Trophoblast cell (in vitro differentiated cells and primary cell): Measurements from ENCODE around the gene CA14.

Experiments used
- DNase-seq, 2 donors: peaks; one replicate each; pipeline ENCODE4 v3.0.0-alpha.2; 2016
- H2AFZ ChIP-seq: 2 replicates; pipeline ENCODE4 v1.6.1; 2013; ENCODE audit warnings: low read length, moderate library complexity, mild to moderate bottlenecking; ENCODE audit not compliant: insufficient read depth, poor library complexity
- H2AK5ac ChIP-seq: 2 replicates; pipeline ENCODE4 v1.6.1; 2013; ENCODE audit warnings: mild to moderate bottlenecking, low read length
- H2BK120ac ChIP-seq: 2 replicates; pipeline ENCODE4 v1.6.1; 2013; ENCODE audit warnings: low read length, mild to moderate bottlenecking, moderate library complexity; ENCODE audit not compliant: insufficient read depth, poor library complexity
- H2BK12ac ChIP-seq: 2 replicates; pipeline ENCODE4 v1.6.1; 2013; ENCODE audit warnings: mild to moderate bottlenecking, low read length, moderate library complexity
- H2BK5ac ChIP-seq: 2 replicates; pipeline ENCODE4 v1.6.1; 2013; ENCODE audit warnings: low read length, low read depth, moderate library complexity, mild to moderate bottlenecking; ENCODE audit not compliant: poor library complexity
- H3K14ac ChIP-seq: 2 replicates; pipeline ENCODE4 v1.6.1; 2013; ENCODE audit warnings: mild to moderate bottlenecking, low read length
- H3K18ac ChIP-seq: 2 replicates; pipeline ENCODE4 v1.6.1; 2013; ENCODE audit warnings: mild to moderate bottlenecking, low read length
- H3K23ac ChIP-seq: 2 replicates; pipeline ENCODE4 v1.6.1; 2013; ENCODE audit warnings: low read length
- H3K27ac ChIP-seq: 2 replicates; pipeline ENCODE4 v1.5.1; 2013; ENCODE audit warnings: low read depth, mild to moderate bottlenecking, inconsistent platforms, low read length, moderate library complexity
- H3K27me3 ChIP-seq: 2 replicates; pipeline ENCODE4 v1.6.1; 2013; ENCODE audit warnings: inconsistent platforms, mild to moderate bottlenecking, low read length, moderate library complexity; ENCODE audit not compliant: insufficient read depth
- H3K36me3 ChIP-seq, 2 experiments: 1 replicate in 1 of 2; 2 replicates in 1 of 2; pipeline ENCODE4 v1.6.1; 2013; ENCODE audit warnings: low read length in 2 of 2, mild to moderate bottlenecking in 2 of 2, moderate library complexity in 1 of 2; ENCODE audit not compliant: insufficient read depth in 2 of 2, control insufficient read depth in 1 of 2
- H3K4ac ChIP-seq: 2 replicates; pipeline ENCODE4 v1.6.1; 2013; ENCODE audit warnings: low read depth, mild to moderate bottlenecking, low read length, moderate library complexity
- H3K4me1 ChIP-seq, 2 experiments: 1 replicate in 1 of 2; 2 replicates in 1 of 2; pipeline ENCODE4 v1.6.1; 2013; ENCODE audit warnings: low read length in 2 of 2, mild to moderate bottlenecking in 2 of 2, moderate library complexity in 1 of 2; ENCODE audit not compliant: insufficient read depth in 2 of 2, control insufficient read depth in 1 of 2
- H3K4me2 ChIP-seq: 2 replicates; pipeline ENCODE4 v1.6.1; 2013; ENCODE audit warnings: inconsistent platforms, mild to moderate bottlenecking, low read length, moderate library complexity
- H3K4me3 ChIP-seq: 2 replicates; pipeline ENCODE4 v1.5.1; 2013; ENCODE audit warnings: mild to moderate bottlenecking, low read depth, low read length, inconsistent platforms
- H3K79me1 ChIP-seq: one replicate; pipeline ENCODE4 v1.6.1; 2013; ENCODE audit warnings: low read length
- H3K79me2 ChIP-seq: 2 replicates; pipeline ENCODE4 v1.6.1; 2013; ENCODE audit warnings: low read length, mild to moderate bottlenecking; ENCODE audit not compliant: control insufficient read depth, insufficient read depth, poor library complexity
- H3K9ac ChIP-seq: 2 replicates; pipeline ENCODE4 v1.6.1; 2013; ENCODE audit warnings: mild to moderate bottlenecking, low read length
- H3K9me3 ChIP-seq: 2 replicates; pipeline ENCODE4 v1.6.1; 2013; ENCODE audit warnings: low read depth, mild to moderate bottlenecking, control low read depth, inconsistent platforms, low read length; ENCODE audit not compliant: insufficient read depth
- H4K12ac ChIP-seq: 2 replicates; pipeline ENCODE4 v1.6.1; 2013; ENCODE audit warnings: low read depth, mild to moderate bottlenecking, low read length, moderate library complexity
- H4K8ac ChIP-seq: 2 replicates; pipeline ENCODE4 v1.6.1; 2013; ENCODE audit warnings: low read depth, mild to moderate bottlenecking, low read length, moderate library complexity
- H4K91ac ChIP-seq: one replicate; pipeline ENCODE4 v1.6.1; 2013; ENCODE audit warnings: low read depth, mild to moderate bottlenecking, low read length, moderate library complexity
- WGBS: extraction: QIAGEN DNeasy Blood & Tissue Kit; methylation state at CpG from one replicate; pipeline ENCODE4 v1.1.7; 2013; ENCODE audit warnings: missing lambda C conversion rate; ENCODE audit not compliant: insufficient read length, insufficient coverage; ENCODE audit errors: extremely low coverage; 5-methylcytosine and 5-hydroxymethylcytosine counted together

CA14 gene

GRCh38 chr1:150288822-150289221, 31.2 kb downstream of the CA14 start:
- H3K27me3 ChIP-seq = no peaks in the 10 kb centered on the region
- no peak overlapping the region for H3K14ac ChIP-seq
- H4K12ac ChIP-seq = no peak overlapping the region
- H3K79me1 ChIP-seq = peaks cover under 1% of the 10 kb centered on the region
- no peaks in the 10 kb centered on the region for H3K36me3 ChIP-seq
- no peak overlapping the region for H2BK12ac ChIP-seq
- WGBS = no CpG with 5 or more reads among the region's 4 CpGs
- H3K9me3 ChIP-seq = peaks cover 2% of the 10 kb centered on the region
- H2BK5ac ChIP-seq = no peak overlapping the region
- H3K4me2 ChIP-seq = no peak overlapping the region
- no peak overlapping the region for H3K18ac ChIP-seq
- no peak overlapping the region for H3K27ac ChIP-seq
- H2AK5ac ChIP-seq = no peak overlapping the region
- H4K91ac ChIP-seq = no peak overlapping the region
- H3K79me2 ChIP-seq = peaks cover under 1% of the 10 kb centered on the region
- H3K4me3 ChIP-seq = no peak overlapping the region
- H3K4ac ChIP-seq = no peak overlapping the region
- no peak overlapping the region for H3K23ac ChIP-seq
- no peak overlapping the region for H2BK120ac ChIP-seq
- no peak overlapping the region for H3K9ac ChIP-seq
- no peaks in the 10 kb centered on the region for H3K4me1 ChIP-seq
- H4K8ac ChIP-seq = no peak overlapping the region
- H2AFZ ChIP-seq = no peak overlapping the region
- DNase-seq = no peak

DNA sequence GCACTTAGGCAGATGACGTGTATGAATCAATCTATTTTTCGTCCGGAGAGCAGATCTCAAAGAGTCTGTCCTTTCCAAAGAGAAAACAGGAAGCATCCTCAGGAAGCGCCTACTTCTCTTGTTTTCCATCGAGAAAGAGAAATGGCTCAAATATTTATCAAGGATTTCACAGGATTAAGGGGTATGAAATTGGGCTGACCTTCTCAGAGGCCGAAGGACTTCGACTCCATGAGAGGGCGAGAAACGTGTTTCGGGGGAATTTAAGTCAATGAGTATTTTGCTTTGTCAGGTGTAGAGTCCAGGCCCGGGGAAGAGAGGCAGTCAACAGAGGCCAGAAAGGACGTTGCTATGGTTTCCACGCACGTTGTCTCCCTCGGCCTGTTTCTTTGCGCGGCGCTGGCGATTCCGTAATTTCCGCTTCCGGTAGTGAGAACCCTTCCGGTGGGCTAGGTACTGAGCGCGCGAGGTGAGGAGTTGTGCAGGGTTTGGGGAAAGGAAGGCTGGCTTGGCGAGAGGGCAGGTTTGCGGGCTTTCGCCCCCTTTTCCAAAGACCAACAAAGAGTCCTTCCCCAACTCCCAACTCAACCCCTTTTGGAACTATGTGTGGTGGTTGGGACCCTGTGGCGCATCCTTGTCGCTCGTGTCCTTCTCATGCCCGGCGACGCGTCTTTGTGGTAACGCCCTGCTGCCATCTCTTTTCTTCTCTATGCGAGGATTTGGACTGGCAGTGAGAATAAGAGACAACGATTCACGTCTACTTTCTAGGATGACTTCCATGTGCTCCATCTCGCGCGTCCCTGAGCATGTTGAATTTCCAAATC, 36.1 kb downstream of the CA14 start, which contains the start of gene MRPS21:
Gene MRPS21, plus strand, starts transcription at position 429 of the 821 bp plus-strand sequence. CDS start 506 bp downstream, outside the sequence.
- H2AFZ ChIP-seq = peak within 1 kb of the TSS; percentile 35
- H4K91ac ChIP-seq = peak within 1 kb of the TSS; percentile 41
- peak within 1 kb of the TSS; percentile 88 for H3K4me3 ChIP-seq
- WGBS = no CpG with 5 or more reads among the region's 43 CpGs
- H3K23ac ChIP-seq = no peak within 1 kb of the TSS
- peaks cover 12 to 14% of the 10 kb centered on the region in 2 experiments for H3K36me3 ChIP-seq
- H3K4me2 ChIP-seq = peak within 1 kb of the TSS; percentile 92
- peaks cover 0 to 5% of the 10 kb centered on the region in 2 experiments for H3K4me1 ChIP-seq
- no peak within 1 kb of the TSS for H2BK12ac ChIP-seq
- H4K12ac ChIP-seq = peak within 1 kb of the TSS; percentile 48
- H4K8ac ChIP-seq = peak within 1 kb of the TSS; percentile 82
- peaks cover 3% of the 10 kb centered on the region for H3K79me2 ChIP-seq
- no peak within 1 kb of the TSS for H2BK120ac ChIP-seq
- no peak within 1 kb of the TSS for H2BK5ac ChIP-seq
- H3K9ac ChIP-seq = peak within 1 kb of the TSS; percentile 81
- H3K27me3 ChIP-seq = no peaks in the 10 kb centered on the region
- no peak within 1 kb of the TSS for H2AK5ac ChIP-seq
- peaks cover 3% of the 10 kb centered on the region for H3K79me1 ChIP-seq
- H3K18ac ChIP-seq = peak within 1 kb of the TSS; percentile 50
- no peak within 1 kb of the TSS for H3K27ac ChIP-seq
- H3K4ac ChIP-seq = peak within 1 kb of the TSS; percentile 80
- peak; percentile 88 to 96 for DNase-seq
- H3K14ac ChIP-seq = peak within 1 kb of the TSS; percentile 54
- peaks cover 2% of the 10 kb centered on the region for H3K9me3 ChIP-seq

DNA sequence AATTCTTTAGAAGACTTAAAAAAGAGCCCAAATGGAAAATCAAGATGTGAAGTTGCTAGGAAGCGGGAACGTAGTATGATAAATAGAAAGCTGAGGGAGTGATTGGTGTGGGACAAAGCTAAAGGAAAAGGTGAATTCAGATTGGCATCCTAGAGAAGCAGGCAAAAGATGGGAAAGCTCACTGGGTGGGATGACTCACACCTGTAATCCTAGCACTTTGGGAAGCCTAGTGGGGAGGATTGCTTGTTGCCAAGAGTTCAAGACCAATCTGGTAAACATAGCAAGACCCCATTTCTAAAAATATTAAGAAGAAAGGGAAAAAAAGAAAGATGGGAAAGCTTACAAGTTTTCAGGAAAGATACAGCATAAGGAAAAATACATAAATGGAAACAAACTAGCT, 37.9 kb downstream of the CA14 start:
- 100% methylated on average over 2 of the region's 2 CpGs for WGBS
- H3K23ac ChIP-seq = no peak overlapping the region
- peaks cover 3% of the 10 kb centered on the region for H3K79me1 ChIP-seq
- H3K9ac ChIP-seq = no peak overlapping the region
- H4K12ac ChIP-seq = no peak overlapping the region
- no peak overlapping the region for H4K91ac ChIP-seq
- no peak overlapping the region for H2BK5ac ChIP-seq
- H3K9me3 ChIP-seq = peaks cover 2% of the 10 kb centered on the region
- H3K27me3 ChIP-seq = no peaks in the 10 kb centered on the region
- no peak overlapping the region for H3K18ac ChIP-seq
- peaks cover 3% of the 10 kb centered on the region for H3K79me2 ChIP-seq
- no peak overlapping the region for H2AK5ac ChIP-seq
- no peak overlapping the region for H3K27ac ChIP-seq
- H4K8ac ChIP-seq = no peak overlapping the region
- no peak overlapping the region for H3K4me3 ChIP-seq
- peaks cover 0 to 5% of the 10 kb centered on the region in 2 experiments for H3K4me1 ChIP-seq
- H2AFZ ChIP-seq = no peak overlapping the region
- H2BK12ac ChIP-seq = no peak overlapping the region
- peaks cover 17 to 21% of the 10 kb centered on the region in 2 experiments for H3K36me3 ChIP-seq
- no peak overlapping the region for H2BK120ac ChIP-seq
- H3K4ac ChIP-seq = no peak overlapping the region
- no peak overlapping the region for H3K14ac ChIP-seq
- no peak overlapping the region for H3K4me2 ChIP-seq
- no peak for DNase-seq

DNA sequence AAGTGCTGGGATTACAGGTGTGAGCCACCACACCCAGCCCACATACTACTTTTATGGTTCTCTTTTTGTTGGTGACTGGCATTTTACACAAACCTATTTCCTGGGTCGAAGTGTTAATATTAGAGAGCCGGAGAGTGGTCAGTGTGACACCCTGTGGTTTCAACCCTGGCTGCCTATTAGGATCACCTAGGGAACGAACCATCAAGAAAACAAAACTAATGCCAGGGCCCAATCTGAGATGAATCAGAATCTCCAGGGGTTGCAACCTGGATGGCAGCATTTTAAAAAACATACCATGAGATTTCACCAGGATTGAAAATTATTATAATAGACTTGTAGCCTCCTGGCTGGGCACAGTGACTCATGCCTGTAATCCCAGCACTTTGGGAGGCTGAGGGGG, 42.1 kb downstream of the CA14 start:
- no peak overlapping the region for H2BK120ac ChIP-seq
- no peak overlapping the region for H3K18ac ChIP-seq
- H3K23ac ChIP-seq = no peak overlapping the region
- H3K4me2 ChIP-seq = no peak overlapping the region
- no peak overlapping the region for H3K27ac ChIP-seq
- no peaks in the 10 kb centered on the region for H3K27me3 ChIP-seq
- H3K36me3 ChIP-seq = peaks cover 32% of the 10 kb centered on the region in 2 experiments
- H2AK5ac ChIP-seq = no peak overlapping the region
- H2BK12ac ChIP-seq = no peak overlapping the region
- WGBS = no CpG with 5 or more reads among the region's 3 CpGs
- no peaks in the 10 kb centered on the region for H3K79me2 ChIP-seq
- no peak overlapping the region for H2BK5ac ChIP-seq
- H3K9ac ChIP-seq = no peak overlapping the region
- H3K4me1 ChIP-seq = no peaks in the 10 kb centered on the region
- no peak overlapping the region for H4K91ac ChIP-seq
- H4K8ac ChIP-seq = no peak overlapping the region
- DNase-seq = no peak
- no peaks in the 10 kb centered on the region for H3K79me1 ChIP-seq
- H4K12ac ChIP-seq = no peak overlapping the region
- no peaks in the 10 kb centered on the region for H3K9me3 ChIP-seq
- no peak overlapping the region for H3K4me3 ChIP-seq
- H2AFZ ChIP-seq = no peak overlapping the region
- H3K4ac ChIP-seq = no peak overlapping the region
- H3K14ac ChIP-seq = no peak overlapping the region
